Measurements from ENCODE around the gene CERK.

DNA sequence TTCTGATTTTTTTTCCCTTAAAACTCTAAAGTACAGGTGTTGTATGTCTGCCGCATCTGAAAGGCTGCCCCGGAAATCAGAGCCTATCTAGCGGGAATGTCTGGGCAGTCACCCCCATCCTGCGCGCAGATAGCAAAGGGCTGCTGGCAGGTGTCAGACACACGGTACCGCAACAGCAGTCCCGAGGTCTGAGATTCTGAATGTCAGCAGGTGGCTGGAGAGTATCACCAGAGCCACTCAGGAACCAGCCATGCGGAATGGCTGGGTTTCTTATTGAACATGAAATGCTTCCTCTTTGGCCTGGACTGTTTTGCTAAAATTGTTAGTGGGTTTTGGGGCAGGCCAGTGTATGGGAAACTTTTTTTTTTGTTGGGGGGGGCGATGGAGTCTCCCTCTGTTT is 53.3 kb downstream of the CERK start:
- TF ChIP-seq EZH2 (IDR thresholded peaks at IDR 0.05) (no peak), POLR2AphosphoS5 (IDR thresholded peaks at IDR 0.05; ENCODE audit: borderline replicate concordance, low read depth, low read length) (no peak)

Measured in SK-N-MC (cell line).